Activated T-helper 2 cell treated with anti-CD3 and anti-CD28 coated beads, Interferon-gamma antibody, Interleukin-2, Interleukin-4, amounts not matched to agents 10 μg/mL and 5 μg/mL and 100 μg/mL, durations not matched to agents 14 hours and 24 hours and 36 hours (primary cell): ENCODE measurements around the gene SPATS1. TPM values are rescaled to one million over a fixed set of nuclear protein-coding genes. Genes with fewer than 3 reads are reported as not detected.
"Not testable (repeated sequence)": the region's sequence is repeated elsewhere in the genome, so short reads cannot be mapped to it uniquely, and the experiment has no call there.

Experiments
- DNase-seq: peaks from one replicate; pipeline ENCODE4 v3.0.0; 2021; ENCODE audit warnings: low spot score
- H3K27ac Mint-ChIP-seq: one replicate; pipeline ENCODE4 v1.8.0; 2021; ENCODE audit warnings: mixed read lengths
- H3K27me3 Mint-ChIP-seq: one replicate; pipeline ENCODE4 v1.8.0; 2021; ENCODE audit warnings: low read depth, mixed read lengths
- H3K36me3 Mint-ChIP-seq: one replicate; pipeline ENCODE4 v1.8.0; 2021; ENCODE audit warnings: low read depth, mixed read lengths
- H3K4me1 Mint-ChIP-seq: one replicate; pipeline ENCODE4 v1.8.0; 2021; ENCODE audit warnings: low read depth, mixed read lengths
- H3K4me3 Mint-ChIP-seq: one replicate; pipeline ENCODE4 v1.8.0; 2021; ENCODE audit warnings: low read depth, mild to moderate bottlenecking, moderate library complexity, mixed read lengths
- H3K9me3 Mint-ChIP-seq: one replicate; pipeline ENCODE4 v1.8.0; 2021; ENCODE audit warnings: mixed read lengths
- intact Hi-C: fragments of 100-400 bp; cut with micrococcal nuclease; formaldehyde crosslinking; loops from one replicate; pipeline ENCODE4 v1.15.1; 2023
- total RNA-seq: library from RNA; stranded (reverse); gene quantifications from 2 replicates; pipeline ENCODE4 v1.2.3, GENCODE V29; 2022

The SPATS1 gene
- total RNA-seq, 1 donor from 2014 or later: not detected

GRCh38 chr6:44315516-44315915 is 26.9 kb upstream of the SPATS1 start:
- DNase-seq: no peak
- peaks cover 19% of the 10 kb centered on the region for H3K27me3 Mint-ChIP-seq
- H3K9me3 Mint-ChIP-seq: no peaks in the 10 kb centered on the region
- no peak overlapping the region for H3K4me3 Mint-ChIP-seq
- intact Hi-C loops: no loop called here
- H3K27ac Mint-ChIP-seq: no peak overlapping the region
- H3K36me3 Mint-ChIP-seq: peaks cover 16% of the 10 kb centered on the region
- peaks cover 12% of the 10 kb centered on the region for H3K4me1 Mint-ChIP-seq

DNA sequence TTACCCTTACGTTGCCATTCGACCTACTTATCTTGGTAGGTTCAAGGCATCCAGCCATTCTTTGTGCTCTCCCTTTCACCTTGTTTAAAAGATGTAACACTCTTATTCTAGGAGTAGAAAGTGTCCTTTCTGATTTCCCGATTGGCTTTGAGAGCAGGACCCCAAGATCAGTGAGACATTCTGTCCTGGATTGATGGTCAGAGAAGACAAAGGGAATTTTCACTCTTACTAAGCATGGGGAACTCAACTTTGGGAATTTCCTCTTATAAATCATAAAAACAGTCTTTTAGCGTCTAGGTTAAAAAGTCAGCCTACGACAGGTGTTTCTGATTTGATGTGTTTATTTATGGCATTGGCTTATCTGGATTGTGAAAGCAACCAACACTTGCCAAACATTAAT is 26.5 kb upstream of the SPATS1 start:
- DNase-seq: no peak
- H3K4me1 Mint-ChIP-seq: peaks cover 12% of the 10 kb centered on the region
- H3K27me3 Mint-ChIP-seq: peaks cover 23% of the 10 kb centered on the region
- H3K27ac Mint-ChIP-seq: no peak overlapping the region
- H3K4me3 Mint-ChIP-seq: no peak overlapping the region
- no peaks in the 10 kb centered on the region for H3K9me3 Mint-ChIP-seq
- peaks cover 11% of the 10 kb centered on the region for H3K36me3 Mint-ChIP-seq
- intact Hi-C loops: no loop called here

DNA sequence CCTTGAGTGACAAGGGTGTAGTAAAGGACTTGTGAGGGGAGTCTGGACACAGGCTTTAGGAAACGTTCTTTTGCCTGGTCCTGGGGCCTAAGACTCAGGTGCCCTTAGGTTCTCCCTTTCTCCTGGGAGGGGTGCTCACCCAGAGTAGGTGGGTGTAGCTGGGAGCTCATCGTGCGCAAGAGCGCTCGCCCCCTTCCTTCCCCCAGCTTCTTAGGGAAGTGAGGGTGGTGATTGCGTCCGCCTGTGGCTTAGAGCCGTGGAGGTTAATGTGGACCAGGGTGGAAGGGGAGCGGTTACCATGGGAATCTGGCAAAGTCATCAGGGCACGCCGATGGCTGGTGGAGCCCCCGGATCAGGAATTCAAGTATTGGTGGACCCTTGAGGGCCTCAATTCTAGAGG is 26.0 kb upstream of the SPATS1 start:
- H3K4me1 Mint-ChIP-seq: peaks cover 12% of the 10 kb centered on the region
- H3K27me3 Mint-ChIP-seq: peaks cover 25% of the 10 kb centered on the region
- peaks cover 6% of the 10 kb centered on the region for H3K36me3 Mint-ChIP-seq
- no peak for DNase-seq
- intact Hi-C loops: no loop called here
- H3K27ac Mint-ChIP-seq: no peak overlapping the region
- no peak overlapping the region for H3K4me3 Mint-ChIP-seq
- H3K9me3 Mint-ChIP-seq: no peaks in the 10 kb centered on the region

- H3K36me3 Mint-ChIP-seq, DNase-seq, intact Hi-C loops, H3K27ac Mint-ChIP-seq, H3K4me1 Mint-ChIP-seq, H3K9me3 Mint-ChIP-seq, H3K4me3 Mint-ChIP-seq: not testable (repeated sequence)
- peaks cover 25% of the 10 kb centered on the region for H3K27me3 Mint-ChIP-seq
These were observed 25.3 kb upstream of the SPATS1 start for GRCh38 chr6:44317136-44317631.

- H3K27me3 Mint-ChIP-seq: peaks cover 28% of the 10 kb centered on the region
- no peak for DNase-seq
- H3K36me3 Mint-ChIP-seq: no peaks in the 10 kb centered on the region
- intact Hi-C loops: no loop called here
- no peak overlapping the region for H3K27ac Mint-ChIP-seq
- H3K4me3 Mint-ChIP-seq: no peak overlapping the region
- H3K4me1 Mint-ChIP-seq: no peaks in the 10 kb centered on the region
- no peaks in the 10 kb centered on the region for H3K9me3 Mint-ChIP-seq
These were observed 21.2 kb upstream of the SPATS1 start for GRCh38 chr6:44321210-44321609.

DNA sequence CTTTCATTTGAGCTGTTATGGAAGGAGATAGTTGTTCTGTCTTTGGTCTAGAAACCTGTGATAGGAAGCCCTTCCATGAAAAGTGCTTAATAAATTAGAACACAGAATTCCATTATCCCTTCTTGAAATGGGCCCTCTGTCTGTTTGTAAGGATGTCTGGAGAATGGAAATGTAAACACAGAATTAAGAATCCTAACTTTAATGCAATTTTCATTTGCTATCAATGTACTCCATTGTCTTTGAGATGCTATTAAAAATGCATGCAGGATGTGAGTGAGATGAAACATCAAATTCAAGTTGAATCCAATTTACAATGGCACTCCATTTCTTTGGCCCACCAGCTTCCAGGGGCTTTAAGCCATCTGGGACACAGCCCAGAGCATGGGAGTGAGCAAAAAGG is 15.4 kb upstream of the SPATS1 start:
- no peak overlapping the region for H3K4me3 Mint-ChIP-seq
- H3K4me1 Mint-ChIP-seq: no peaks in the 10 kb centered on the region
- no peak overlapping the region for H3K27ac Mint-ChIP-seq
- H3K9me3 Mint-ChIP-seq: no peaks in the 10 kb centered on the region
- H3K27me3 Mint-ChIP-seq: peaks cover 38% of the 10 kb centered on the region
- DNase-seq: no peak
- H3K36me3 Mint-ChIP-seq: no peaks in the 10 kb centered on the region
- intact Hi-C loops: no loop called here

- no peak overlapping the region for H3K27ac Mint-ChIP-seq
- H3K9me3 Mint-ChIP-seq: no peaks in the 10 kb centered on the region
- H3K27me3 Mint-ChIP-seq: peaks cover 41% of the 10 kb centered on the region
- intact Hi-C loops: no loop called here
- no peaks in the 10 kb centered on the region for H3K36me3 Mint-ChIP-seq
- H3K4me3 Mint-ChIP-seq: no peak overlapping the region
- no peak for DNase-seq
- H3K4me1 Mint-ChIP-seq: no peaks in the 10 kb centered on the region
These were observed 14.7 kb upstream of the SPATS1 start for GRCh38 chr6:44327760-44328159.

- H3K27ac Mint-ChIP-seq, H3K4me3 Mint-ChIP-seq, H3K4me1 Mint-ChIP-seq, intact Hi-C loops, DNase-seq, H3K36me3 Mint-ChIP-seq, H3K9me3 Mint-ChIP-seq: not testable (repeated sequence)
- peaks cover 43% of the 10 kb centered on the region for H3K27me3 Mint-ChIP-seq
These were observed 14.2 kb upstream of the SPATS1 start for GRCh38 chr6:44328203-44328602.

GRCh38 chr6:44329858-44330257 is 12.6 kb upstream of the SPATS1 start:
- H3K27me3 Mint-ChIP-seq: peaks cover 44% of the 10 kb centered on the region
- no peak overlapping the region for H3K4me3 Mint-ChIP-seq
- DNase-seq: no peak
- H3K9me3 Mint-ChIP-seq: no peaks in the 10 kb centered on the region
- H3K27ac Mint-ChIP-seq: no peak overlapping the region
- H3K36me3 Mint-ChIP-seq: no peaks in the 10 kb centered on the region
- intact Hi-C loops: loop anchor here (10.0 kb wide), 1 partner anchor 235 kb away; no protein-coding TSS in a partner anchor
- H3K4me1 Mint-ChIP-seq: no peaks in the 10 kb centered on the region

DNA sequence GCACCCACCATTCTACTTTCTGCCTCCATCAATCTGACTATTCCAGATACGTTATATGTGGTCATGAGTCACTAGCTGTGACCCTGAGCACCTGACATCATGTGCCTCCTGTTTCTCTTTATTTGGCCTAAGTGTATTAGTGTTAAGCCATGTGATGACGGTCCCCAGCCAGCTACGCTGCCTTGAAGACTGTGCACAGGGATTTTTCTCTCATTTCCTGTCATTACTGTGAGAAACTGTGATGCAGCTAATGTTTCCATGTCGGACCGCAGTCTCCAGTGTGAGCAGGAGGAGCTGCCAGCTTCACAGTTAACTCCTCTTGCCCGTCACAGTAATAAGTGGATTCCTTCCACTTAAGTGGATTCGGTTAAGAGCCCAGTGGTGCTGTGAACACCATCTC is 9.9 kb upstream of the SPATS1 start:
- no peak for DNase-seq
- H3K27me3 Mint-ChIP-seq: peaks cover 37% of the 10 kb centered on the region

GRCh38 chr6:44333273-44333919 is 9.1 kb upstream of the SPATS1 start:
- no peak overlapping the region for H3K4me3 Mint-ChIP-seq
- no peaks in the 10 kb centered on the region for H3K9me3 Mint-ChIP-seq
- peaks cover 2% of the 10 kb centered on the region for H3K4me1 Mint-ChIP-seq
- H3K27me3 Mint-ChIP-seq: peaks cover 31% of the 10 kb centered on the region
- no peak for DNase-seq
- H3K36me3 Mint-ChIP-seq: no peaks in the 10 kb centered on the region
- intact Hi-C loops: loop anchor here (10.0 kb wide), 1 partner anchor 239 kb away; no protein-coding TSS in a partner anchor
- H3K27ac Mint-ChIP-seq: no peak overlapping the region

More for the DNA sequence above, 9.9 kb upstream of the SPATS1 start:
- Mint-ChIP-seq H3K27ac (no peak overlapping the region), H3K4me3 (no peak overlapping the region), H3K4me1 (peaks cover 2% of the 10 kb centered on the region), H3K36me3 (no peaks in the 10 kb centered on the region), H3K9me3 (no peaks in the 10 kb centered on the region)
- intact Hi-C loops: loop anchor here (10.0 kb wide), 1 partner anchor 238 kb away; no protein-coding TSS in a partner anchor

DNA sequence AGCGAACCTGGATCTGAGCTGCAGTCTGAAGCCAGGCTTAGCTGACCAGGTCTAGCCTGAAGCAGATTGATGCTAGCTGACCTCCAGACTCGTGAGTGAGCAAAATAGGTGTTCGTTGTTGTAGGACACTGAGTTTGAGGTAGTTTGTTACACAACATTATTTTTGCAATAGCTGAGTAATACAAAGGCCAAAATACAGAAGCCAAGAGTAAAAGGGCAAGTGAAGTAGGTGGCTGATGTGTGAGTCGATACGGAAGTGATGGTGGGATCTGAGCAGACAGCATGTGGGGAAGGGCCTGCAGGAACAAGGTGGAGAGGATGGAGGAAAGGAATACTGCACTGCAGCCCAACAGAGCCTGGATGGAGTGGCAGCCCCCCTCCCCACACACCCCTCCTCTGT is 8.5 kb upstream of the SPATS1 start:
- DNase-seq: no peak
- H3K27me3 Mint-ChIP-seq: peaks cover 28% of the 10 kb centered on the region
- H3K9me3 Mint-ChIP-seq: no peaks in the 10 kb centered on the region
- H3K4me3 Mint-ChIP-seq: no peak overlapping the region
- no peaks in the 10 kb centered on the region for H3K36me3 Mint-ChIP-seq
- intact Hi-C loops: loop anchor here (10.0 kb wide), 1 partner anchor 239 kb away; no protein-coding TSS in a partner anchor
- peaks cover 2% of the 10 kb centered on the region for H3K4me1 Mint-ChIP-seq
- H3K27ac Mint-ChIP-seq: no peak overlapping the region

- peaks cover 4% of the 10 kb centered on the region for H3K4me1 Mint-ChIP-seq
- intact Hi-C loops: loop anchor here (10.0 kb wide), 1 partner anchor 241 kb away; no protein-coding TSS in a partner anchor
These were observed 6.8 kb upstream of the SPATS1 start for GRCh38 chr6:44335631-44336030.

More at GRCh38 chr6:44335631-44336030, 6.8 kb upstream of the SPATS1 start:
- Mint-ChIP-seq H3K27me3 (peaks cover 14% of the 10 kb centered on the region), H3K36me3 (no peaks in the 10 kb centered on the region), H3K27ac (no peak overlapping the region), H3K4me3 (no peak overlapping the region), H3K9me3 (no peaks in the 10 kb centered on the region)
- no peak for DNase-seq
